HG02938 (cell line): ENCODE measurements around the gene LEMD1.

ENCODE experiments used
- ATAC-seq: cut with Tn5 transposase; IDR thresholded peaks from one replicate; pipeline ENCODE4 v1.9.1; 2021; ENCODE audit warnings: mild to moderate bottlenecking, moderate library complexity; ENCODE audit not compliant: unreplicated experiment

Gene LEMD1

DNA sequence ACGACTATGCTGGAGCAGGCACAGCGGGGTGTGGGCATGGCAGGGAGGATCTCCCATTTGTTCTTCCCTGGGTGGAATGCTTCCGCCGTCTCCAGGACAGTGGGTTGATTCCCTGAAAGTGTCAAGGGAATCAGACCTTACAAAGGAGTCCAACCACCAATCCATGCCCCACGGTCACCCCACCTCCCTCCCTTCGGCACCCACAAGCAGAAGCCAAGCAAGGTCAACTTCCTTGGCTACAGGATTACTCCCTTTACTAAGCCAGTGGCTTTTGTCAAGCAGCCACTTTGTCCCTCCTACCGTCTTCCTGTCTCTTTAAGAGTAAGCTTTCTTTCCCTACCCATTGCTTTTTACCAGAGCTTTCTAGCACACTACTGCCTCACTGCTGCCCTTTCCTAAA, 84.4 kb downstream of the LEMD1 start:
- no peak for ATAC-seq

DNA sequence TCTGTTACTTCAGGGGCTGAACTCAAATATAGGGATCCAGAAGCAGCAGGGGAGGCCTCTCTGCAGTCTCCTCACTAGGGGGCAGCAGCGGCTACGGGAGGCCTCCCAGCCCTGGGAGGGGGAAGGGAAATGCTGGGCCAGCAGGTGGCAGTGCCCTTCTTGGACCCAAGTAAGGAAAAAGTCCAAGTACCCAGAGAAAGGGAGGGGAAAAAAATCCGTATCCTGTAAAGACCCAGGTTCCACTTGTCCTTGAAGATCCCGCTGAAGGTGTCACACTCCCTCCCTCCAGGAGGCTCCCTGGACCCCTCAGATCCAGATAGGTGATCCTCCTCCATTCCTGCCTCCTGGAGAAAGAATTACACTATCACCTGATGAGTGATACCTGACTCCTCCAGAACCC, 86.2 kb downstream of the LEMD1 start:
- ATAC-seq: no peak

DNA sequence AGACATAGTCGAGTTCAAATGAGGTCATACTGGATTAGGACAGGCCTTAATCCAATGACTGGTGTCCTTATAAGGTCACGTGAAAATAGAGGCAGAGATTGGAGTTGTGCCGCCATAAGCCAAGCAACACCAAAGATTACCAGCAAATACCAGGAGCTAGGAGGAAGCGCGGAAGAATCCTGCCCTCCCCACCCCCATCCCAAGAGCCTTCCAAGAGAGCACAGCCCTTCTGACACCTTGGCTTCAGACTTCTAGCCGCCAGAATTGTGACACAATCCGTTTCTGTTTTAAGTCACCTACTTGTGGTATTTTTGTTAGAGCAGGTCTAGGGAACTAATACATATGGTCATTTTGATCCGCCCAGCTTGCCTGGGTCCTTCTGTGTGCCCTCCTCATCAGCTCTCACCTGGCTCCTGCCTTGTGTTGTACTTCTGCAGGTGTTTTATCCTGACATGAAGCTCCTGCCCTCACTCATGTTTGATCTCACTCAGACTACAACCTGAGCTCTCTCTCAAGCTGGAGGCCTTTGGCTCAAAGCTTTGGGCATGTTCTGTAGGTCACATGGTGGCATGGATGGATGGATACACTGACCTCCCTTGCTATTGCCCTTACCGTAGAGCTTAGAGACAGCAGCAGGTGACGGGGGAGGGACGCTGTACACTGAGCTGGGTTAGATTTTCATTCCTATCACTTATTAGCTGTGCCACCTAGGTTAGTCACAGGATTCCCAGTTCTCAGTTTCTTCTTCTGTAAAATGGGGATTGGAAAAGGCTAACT, 89.7 kb downstream of the LEMD1 start:
- no peak for ATAC-seq
